NCI-H524 (cell line): ENCODE measurements around the gene DCLK3.
A peak's percentile ranks its signal among the peaks of the same experiment; 100 is the strongest.

ENCODE experiments used
- DNase-seq, 2 experiments: peaks; one replicate each; lab custom pipeline; 2025; lab: John Stamatoyannopoulos, UW

Gene DCLK3, protein sequence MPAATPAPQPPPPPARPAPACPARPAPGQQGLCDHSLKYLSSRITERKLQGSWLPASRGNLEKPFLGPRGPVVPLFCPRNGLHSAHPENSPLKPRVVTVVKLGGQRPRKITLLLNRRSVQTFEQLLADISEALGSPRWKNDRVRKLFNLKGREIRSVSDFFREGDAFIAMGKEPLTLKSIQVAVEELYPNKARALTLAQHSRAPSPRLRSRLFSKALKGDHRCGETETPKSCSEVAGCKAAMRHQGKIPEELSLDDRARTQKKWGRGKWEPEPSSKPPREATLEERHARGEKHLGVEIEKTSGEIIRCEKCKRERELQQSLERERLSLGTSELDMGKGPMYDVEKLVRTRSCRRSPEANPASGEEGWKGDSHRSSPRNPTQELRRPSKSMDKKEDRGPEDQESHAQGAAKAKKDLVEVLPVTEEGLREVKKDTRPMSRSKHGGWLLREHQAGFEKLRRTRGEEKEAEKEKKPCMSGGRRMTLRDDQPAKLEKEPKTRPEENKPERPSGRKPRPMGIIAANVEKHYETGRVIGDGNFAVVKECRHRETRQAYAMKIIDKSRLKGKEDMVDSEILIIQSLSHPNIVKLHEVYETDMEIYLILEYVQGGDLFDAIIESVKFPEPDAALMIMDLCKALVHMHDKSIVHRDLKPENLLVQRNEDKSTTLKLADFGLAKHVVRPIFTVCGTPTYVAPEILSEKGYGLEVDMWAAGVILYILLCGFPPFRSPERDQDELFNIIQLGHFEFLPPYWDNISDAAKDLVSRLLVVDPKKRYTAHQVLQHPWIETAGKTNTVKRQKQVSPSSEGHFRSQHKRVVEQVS

GRCh38 chr3:36763850-36764703 is at the start of gene DCLK3:
Gene DCLK3, minus strand, starts transcription at chr3:36764553. Its CDS starts 290 bp downstream, at chr3:36764263.
- peak; percentile 11 to 24 for DNase-seq

GRCh38 chr3:36813305-36813704 is 49.0 kb upstream of the DCLK3 start:
- DNase-seq = no peak

- no peak for DNase-seq
Observed at GRCh38 chr3:36812240-36812639, 47.9 kb upstream of the DCLK3 start.

DNA sequence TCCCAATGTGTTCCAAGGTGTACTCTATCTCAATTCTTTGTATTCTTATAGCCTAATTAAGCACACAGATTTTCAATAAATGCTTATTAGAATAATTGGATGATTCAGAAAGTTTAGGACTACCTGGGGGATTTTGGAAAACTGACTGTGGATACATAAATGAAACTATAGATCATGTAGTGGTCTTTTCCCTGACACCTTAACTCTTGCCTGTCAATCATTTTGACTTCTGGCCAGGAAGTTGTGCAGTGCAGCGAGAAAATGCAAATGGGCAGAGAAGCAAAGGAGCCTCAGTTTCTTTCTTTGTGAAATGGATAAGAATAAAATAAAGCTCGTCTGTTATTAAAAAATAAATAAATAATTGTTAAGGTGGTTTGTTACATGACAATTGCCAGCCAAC is 47.4 kb upstream of the DCLK3 start:
- no peak for DNase-seq

DNA sequence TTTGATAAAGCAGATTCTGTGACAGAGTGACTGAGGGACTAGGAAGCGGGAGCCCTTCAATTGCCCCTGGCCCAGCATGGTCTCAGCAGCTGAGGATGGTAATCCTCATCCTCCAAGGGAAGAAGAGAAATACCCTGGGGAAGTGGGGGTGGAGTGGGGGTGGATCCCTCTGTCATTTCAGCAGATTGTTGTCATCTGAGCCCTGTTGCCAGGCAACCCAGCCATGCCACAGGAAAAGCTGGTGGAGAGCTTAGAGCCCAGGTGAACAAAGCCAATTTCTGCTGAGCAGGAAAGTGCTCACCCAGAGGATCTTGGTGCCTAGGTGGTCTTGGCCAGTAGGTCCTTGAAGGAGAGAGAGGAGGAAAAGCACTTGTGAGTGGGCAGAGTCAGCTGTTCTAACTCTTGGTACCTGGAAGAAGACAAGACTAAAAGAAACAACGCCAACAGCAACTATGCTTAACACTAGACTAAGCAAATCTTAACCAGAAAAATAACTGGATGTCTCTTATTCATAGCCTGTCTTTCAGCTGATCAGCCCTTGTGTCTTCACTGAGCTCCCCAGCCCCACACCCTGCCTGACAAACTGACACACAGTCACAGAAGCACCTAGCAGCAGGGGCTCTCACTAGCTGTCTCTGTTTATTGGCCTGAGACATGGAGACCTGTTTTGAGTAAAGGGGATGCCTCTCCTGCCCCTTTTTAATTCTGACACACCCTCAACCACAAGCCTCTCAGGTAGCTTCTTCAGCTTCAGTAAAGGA is 40.1 kb upstream of the DCLK3 start:
- peak; percentile 83 to 91 for DNase-seq

GRCh38 chr3:36803091-36803791 is 38.9 kb upstream of the DCLK3 start:
- no peak for DNase-seq

- no peak for DNase-seq
Observed at GRCh38 chr3:36800533-36801116, 36.3 kb upstream of the DCLK3 start.

- DNase-seq = no peak
Observed at GRCh38 chr3:36796881-36797280, 32.5 kb upstream of the DCLK3 start.

GRCh38 chr3:36796161-36796560 is 31.8 kb upstream of the DCLK3 start:
- no peak for DNase-seq

GRCh38 chr3:36795622-36796021 is 31.3 kb upstream of the DCLK3 start:
- DNase-seq = no peak

- peak; percentile 50 to 71 for DNase-seq
Observed at GRCh38 chr3:36792342-36792741, 28.0 kb upstream of the DCLK3 start.

GRCh38 chr3:36790765-36791164 is 26.4 kb upstream of the DCLK3 start:
- DNase-seq = no peak

GRCh38 chr3:36786921-36787890 is 22.9 kb upstream of the DCLK3 start:
- no peak for DNase-seq

DNA sequence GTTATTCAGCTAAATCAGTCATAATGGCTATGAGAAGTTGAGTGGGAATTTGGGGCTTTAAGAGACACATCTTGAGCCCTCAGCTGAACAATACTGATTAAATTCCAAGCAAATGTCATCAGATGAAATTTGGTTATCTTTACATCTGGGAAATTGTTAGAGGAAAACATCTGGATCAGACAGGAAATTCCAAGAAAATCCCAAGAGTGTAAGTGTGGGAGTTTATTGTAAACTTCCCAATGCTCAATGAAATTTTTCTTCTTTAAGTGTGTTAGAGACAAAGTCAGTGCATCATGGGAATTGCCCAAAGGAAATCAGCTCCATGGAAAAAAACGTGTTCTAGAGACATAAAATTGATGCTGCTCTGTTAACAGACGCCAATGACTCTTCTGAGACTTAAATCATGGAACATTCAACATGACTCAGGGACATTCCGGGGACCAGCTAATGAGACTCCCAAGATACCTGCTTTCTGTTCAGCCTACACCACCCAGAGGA is 19.8 kb upstream of the DCLK3 start:
- no peak for DNase-seq

- no peak for DNase-seq
Observed at GRCh38 chr3:36777424-36778218, 13.3 kb upstream of the DCLK3 start.

DNA sequence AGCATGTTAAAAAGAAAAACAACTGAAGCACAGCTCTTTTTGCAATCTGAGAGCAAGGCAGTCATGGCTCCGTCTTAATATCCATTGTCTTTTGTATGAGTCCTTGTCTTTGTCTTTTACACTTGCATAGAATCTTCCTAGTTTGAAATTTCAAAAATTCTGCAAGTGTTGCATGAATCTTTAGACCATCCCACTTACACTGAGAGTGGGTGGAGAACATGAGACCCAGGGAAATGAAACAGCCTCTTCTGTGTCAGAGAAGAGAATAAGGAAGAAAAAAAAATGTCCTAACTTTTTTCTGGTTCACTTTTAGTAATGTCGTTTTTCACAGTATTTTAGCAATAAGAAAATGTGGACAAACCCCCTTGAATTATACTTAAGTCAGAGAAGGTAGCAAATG is 12.1 kb upstream of the DCLK3 start:
- DNase-seq = no peak

- no peak for DNase-seq
Observed at GRCh38 chr3:36774052-36774451, 9.7 kb upstream of the DCLK3 start.

DNA sequence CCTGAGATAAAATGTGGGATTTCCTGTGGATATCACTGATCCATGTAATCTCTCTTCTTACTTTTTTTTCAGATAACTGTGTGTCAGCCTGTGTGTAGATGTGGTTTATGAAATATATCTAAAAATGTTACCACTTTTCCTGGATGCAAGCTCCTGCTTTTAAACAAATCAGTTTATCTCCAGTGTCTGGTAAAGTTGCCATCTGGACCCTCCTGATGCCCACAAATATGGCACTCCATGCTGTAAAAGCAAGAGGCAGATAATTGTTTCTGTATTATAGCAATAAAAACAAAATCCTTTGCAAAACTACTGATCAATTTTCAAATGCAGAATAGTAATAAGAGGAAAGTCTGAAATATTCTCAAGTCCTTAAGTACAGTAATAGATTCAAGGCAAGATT is 7.6 kb upstream of the DCLK3 start:
- DNase-seq = peak in 1 of 2 experiments; percentile 35
